OCI-M2 (cell line): ENCODE data around the gene PARD3.
"Not testable (repeated sequence)": the region's sequence is repeated elsewhere in the genome, so short reads cannot be mapped to it uniquely, and the experiment has no call there.

Experiments
- DNase-seq: peaks from one replicate; lab custom pipeline; 2025; ENCODE audit not compliant: unreplicated experiment; lab: John Stamatoyannopoulos, UW

The PARD3 gene

DNA sequence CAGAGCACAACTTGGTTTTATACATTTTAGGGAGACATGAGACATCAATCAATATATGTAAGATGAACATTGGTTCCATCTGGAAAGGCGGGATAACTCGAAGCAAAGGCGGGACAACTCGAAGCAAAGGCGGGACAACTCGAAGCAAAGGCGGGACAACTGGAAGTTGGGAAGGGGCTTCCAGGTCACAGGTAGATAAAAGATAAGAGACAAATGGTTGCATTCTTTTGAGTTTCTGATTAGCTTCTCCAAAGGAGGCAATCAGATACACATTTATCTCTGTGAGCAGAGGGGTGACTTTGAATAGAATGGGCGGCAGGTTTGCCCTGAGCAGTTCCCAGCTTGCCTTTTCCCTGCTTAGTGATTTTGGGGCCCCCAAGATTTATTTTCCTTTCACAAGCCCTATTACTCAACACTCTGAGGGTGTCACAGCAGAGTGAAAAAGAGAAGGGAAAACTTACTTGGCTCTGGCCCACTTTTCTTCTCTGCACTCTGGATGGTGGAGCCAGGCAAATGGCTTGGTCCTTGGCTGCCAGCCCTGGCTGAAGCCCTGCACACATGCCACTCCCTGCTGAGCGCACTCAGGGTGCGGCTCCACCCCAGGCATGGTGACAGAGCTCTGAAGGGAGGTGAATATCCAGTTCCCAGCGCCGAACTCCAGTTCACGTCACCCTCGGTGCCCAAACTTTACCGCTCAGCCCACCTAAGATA is 46.7 kb downstream of the PARD3 start:
- DNase-seq = no peak

GRCh38 chr10:34766811-34767494 is 48.1 kb downstream of the PARD3 start:
- no peak for DNase-seq

DNA sequence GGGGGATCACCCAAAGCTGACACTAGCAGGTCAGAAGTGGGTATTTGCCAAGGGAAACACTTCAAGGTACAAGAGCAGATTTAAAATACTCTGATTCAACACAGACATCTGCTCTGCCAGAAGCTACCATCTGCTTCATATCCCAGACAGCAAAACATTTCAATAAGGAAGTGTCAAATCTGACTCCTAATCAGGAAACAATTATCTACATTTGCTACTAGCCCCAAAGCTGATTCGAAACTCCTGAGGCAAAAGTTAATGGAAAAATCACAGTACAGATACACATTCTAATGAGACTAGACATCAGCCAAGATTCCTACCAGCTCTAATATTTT is 48.9 kb downstream of the PARD3 start:
- DNase-seq = no peak

DNA sequence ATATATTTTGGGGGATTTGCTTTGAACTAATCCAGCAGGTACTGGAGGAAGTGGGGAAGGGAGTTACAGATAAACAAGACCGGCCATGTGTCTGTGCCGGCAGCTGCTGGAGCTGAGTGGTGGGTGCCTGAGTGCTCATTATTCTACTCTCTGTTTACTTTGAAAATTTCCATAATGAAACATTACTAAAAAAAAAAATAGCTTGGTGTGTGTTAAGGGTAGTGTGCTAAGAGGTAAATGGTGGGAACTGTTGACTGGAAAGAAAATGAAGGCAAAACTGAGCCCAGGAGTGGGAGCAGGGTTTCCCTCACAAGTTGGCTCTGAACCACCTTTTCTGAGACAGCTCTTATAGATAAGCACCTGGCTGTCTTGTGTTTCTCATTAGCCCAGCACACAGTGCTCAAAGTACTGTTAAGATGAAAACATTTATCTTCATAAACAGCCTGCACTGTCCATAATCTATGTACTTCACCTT is 50.6 kb downstream of the PARD3 start:
- DNase-seq = no peak

DNA sequence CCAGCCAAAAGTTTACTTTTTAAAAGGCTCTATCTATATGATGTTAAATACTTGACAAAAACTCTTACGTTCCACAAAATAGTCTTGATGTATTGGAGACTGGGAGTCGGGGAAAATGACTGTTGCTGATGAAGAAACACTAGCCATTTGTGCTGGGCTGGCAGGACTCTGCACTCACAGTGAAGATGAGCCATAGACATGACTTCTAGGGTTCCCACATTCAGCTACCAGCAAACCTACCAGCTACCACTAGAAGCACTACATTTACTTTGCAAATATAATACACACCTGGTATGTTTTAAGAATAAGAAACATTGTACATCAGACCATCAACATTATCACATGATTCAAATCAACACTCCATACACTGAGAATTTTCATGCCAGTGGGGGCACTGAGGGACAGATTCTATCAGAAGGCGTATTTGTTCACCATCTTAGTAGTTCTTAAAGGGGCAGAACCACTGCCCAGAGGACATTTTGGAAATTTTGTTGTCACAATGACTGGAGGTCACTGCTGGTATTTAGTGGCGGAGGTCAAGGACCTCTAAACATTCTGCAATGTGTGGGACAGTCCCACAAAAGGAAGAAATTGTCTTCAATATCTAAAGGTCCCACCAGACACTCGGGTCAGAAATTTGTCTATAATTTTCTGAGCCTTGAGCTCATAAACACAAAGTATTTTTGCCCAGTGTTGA is 52.3 kb downstream of the PARD3 start:
- no peak for DNase-seq

GRCh38 chr10:34762156-34762555 is 52.9 kb downstream of the PARD3 start:
- no peak for DNase-seq

- no peak for DNase-seq
Measured at GRCh38 chr10:34761453-34761852, 53.6 kb downstream of the PARD3 start.

- DNase-seq = no peak
Measured at GRCh38 chr10:34760606-34761005, 54.5 kb downstream of the PARD3 start.

- no peak for DNase-seq
Measured at GRCh38 chr10:34759837-34760215, 55.3 kb downstream of the PARD3 start.

- DNase-seq = no peak
Measured at GRCh38 chr10:34759161-34759836, 55.8 kb downstream of the PARD3 start.

GRCh38 chr10:34758447-34758996 is 56.6 kb downstream of the PARD3 start:
- DNase-seq = peak; percentile 10

- no peak for DNase-seq
Measured at GRCh38 chr10:34757933-34758332, 57.2 kb downstream of the PARD3 start.

DNA sequence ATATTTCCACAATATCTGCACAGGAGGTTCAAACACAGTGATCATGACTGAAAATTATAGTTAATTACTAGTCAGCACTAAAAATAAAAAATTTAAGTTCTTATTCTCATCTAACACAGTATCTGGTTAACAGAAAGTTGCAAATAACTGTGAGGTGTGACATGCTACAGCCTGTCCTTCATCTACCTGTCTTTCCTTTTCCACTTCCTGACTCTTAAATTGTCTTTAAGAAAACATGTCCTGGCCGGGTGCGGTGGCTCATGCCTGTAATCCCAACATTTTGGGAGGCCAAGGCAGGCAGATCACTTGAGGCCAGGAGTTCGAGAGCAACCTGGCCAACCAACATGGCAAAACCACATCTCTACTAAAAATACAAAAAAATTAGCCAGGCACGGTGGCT is 57.9 kb downstream of the PARD3 start:
- not testable (repeated sequence) for DNase-seq

- DNase-seq = no peak
Measured at GRCh38 chr10:34756584-34756983, 58.5 kb downstream of the PARD3 start.

DNA sequence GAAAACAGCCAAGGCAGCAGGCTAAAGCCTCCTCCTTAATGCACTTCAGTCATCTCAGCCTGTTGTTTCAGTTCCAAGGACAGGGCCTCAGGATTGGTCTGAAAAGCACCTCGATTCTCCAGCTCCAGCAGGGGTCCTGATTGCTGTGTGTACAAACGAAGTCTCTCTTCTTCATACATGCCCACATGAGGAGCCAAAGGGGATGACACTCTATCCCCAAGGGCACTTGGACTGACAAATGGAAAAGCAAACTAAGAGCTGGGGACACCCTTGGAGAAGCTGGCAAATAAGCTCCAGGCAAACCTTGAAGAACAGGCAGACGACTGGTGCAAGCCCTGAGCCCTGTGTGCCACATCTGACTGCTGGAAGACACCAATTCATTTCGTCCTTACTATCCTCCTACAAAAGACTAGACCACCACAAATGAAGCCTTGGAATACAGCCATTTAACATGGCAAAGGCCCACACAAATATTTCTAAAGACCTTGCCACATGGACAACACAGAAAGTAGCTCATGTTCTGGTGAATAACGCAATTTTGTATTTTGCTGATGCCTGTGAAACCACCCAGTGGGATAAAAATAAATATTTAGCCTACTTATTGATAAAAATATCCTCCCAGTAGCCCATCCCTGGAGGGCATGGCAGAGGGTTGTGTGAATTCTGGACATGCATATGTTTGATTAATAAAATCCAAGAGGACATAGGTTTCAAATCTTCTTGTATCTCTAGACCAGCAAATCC is 61.9 kb downstream of the PARD3 start:
- no peak for DNase-seq

DNA sequence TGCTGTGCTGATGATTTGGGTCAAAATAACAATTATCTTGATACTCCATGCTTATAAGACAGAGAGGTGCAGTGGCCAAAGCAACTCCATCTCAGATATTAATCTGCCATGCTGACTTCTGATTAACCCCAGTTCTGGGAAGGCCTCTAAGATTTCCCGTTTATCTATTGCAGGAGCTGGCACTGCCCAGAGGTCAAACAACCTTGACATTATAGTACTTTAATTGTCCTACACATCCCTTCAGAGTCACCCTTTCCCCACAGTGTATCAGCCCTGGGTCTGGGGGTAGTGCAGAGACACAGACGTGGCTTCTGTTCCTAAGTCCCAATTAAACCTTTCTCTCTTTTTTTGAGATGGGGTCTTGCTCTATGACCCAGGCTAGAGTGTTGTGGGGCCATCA is 63.8 kb downstream of the PARD3 start:
- DNase-seq = no peak

- not testable (repeated sequence) for DNase-seq
Measured at GRCh38 chr10:34750795-34751194, 64.3 kb downstream of the PARD3 start.

- DNase-seq = no peak
Measured at GRCh38 chr10:34748767-34749166, 66.3 kb downstream of the PARD3 start.

- DNase-seq = no peak
Measured at GRCh38 chr10:34748357-34748756, 66.7 kb downstream of the PARD3 start.

DNA sequence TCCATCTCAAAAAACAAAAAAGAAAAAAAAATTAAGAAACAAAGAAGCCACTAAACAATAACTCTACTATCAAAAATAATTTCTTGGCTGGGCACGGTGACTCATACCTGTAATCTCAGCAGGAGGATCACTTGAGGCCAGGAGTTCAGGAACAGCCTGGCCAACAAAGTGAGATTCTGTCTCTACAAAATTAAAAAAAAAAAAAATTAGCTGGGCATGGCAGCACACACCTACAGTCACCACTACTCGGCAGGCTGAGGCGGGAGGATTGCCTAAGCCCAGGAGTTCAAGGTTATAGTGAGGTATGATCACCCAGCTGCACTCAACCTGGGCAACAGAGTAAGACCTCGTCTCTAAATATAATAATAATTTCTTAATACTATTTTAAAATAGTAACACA is 69.0 kb downstream of the PARD3 start:
- DNase-seq = no peak

- DNase-seq = no peak
Measured at GRCh38 chr10:34745244-34745643, 69.9 kb downstream of the PARD3 start.
